K562 (cell line): ENCODE results near the gene BFSP2. TPM values are rescaled to one million over a fixed set of nuclear protein-coding genes. Genes with fewer than 3 reads are reported as not detected.

Source experiments
- ATAC-seq: fragments of 200-7000 bp; cut with Tn5 transposase; 3 replicates; pipeline ENCODE4 v1.9.1; 2020; ENCODE audit warnings: moderate library complexity
- BruUV-seq: library from RNA; stranded (reverse); fragments of 400-500 nt; replicated peaks from 2 replicates; lab custom pipeline; 2021; lab: Mats Ljungman, UMichigan
- CTCF ChIA-PET: fragments of 300-600 bp; formaldehyde crosslinking; extraction: SDS; loops from one replicate; lab custom pipeline; 2021; ENCODE audit warnings: low intra/inter-chr PET ratio; lab: Yijun Ruan, JAX
- POLR2A ChIA-PET: fragments of 300-600, 350-650 bp; sonication (Branson Sonifier 250); formaldehyde crosslinking; extraction: SDS; loops from one replicate; lab custom pipeline; 2021; ENCODE audit warnings: antibody characterized with exemption, inconsistent platforms; lab: Yijun Ruan, JAX
- DNase-seq, 4 experiments: peaks; one replicate each; pipeline versions ENCODE4 v3.0.0 to v3.0.0-alpha.2; 2011 to 2018; ENCODE audit warnings: low spot score in 3 of 4, mixed read lengths in 3 of 4; ENCODE audit errors: extremely low read depth in 1 of 4
- FAIRE-seq: peaks from 2 replicates; lab custom pipeline; 2011; peaks lifted over from hg19 to GRCh38; lab: Jason Lieb, UNC
- H2AFZ ChIP-seq: 2 replicates; pipeline ENCODE4 v1.6.0; 2011; ENCODE audit warnings: low read depth, low read length, control low read depth, inconsistent platforms
- H3K27ac ChIP-seq: fragments of 200-600 bp; 3 replicates; pipeline ENCODE4 v1.8.0; 2011; ENCODE audit warnings: low read depth, mild to moderate bottlenecking, control low read depth, inconsistent platforms, low read length, moderate library complexity, mixed read lengths; ENCODE audit errors: extremely low read depth
- H3K27me3 ChIP-seq, 2 experiments: fragments of 300-600 bp in 1 of 2; 2 replicates in 1 of 2; 3 replicates in 1 of 2; pipeline versions ENCODE4 v1.6.0 to v1.8.0; 2011; ENCODE audit warnings: inconsistent platforms in 2 of 2, low read length in 2 of 2, mild to moderate bottlenecking in 1 of 2, mixed read lengths in 1 of 2, moderate library complexity in 1 of 2; ENCODE audit not compliant: control insufficient read depth in 2 of 2, insufficient read depth in 2 of 2
- H3K36me3 ChIP-seq: fragments of 300-600 bp; 3 replicates; pipeline ENCODE4 v1.8.0; 2011; ENCODE audit warnings: mild to moderate bottlenecking, low read length, inconsistent platforms; ENCODE audit not compliant: control insufficient read depth, insufficient read depth
- H3K4me1 ChIP-seq, 2 experiments: fragments of 200-600 bp in 1 of 2; replicated peaks in 1 of 2; 2 replicates in 1 of 2; 3 replicates in 1 of 2; pipeline versions ENCODE4 v1.5.1 to v1.8.0; 2011; ENCODE audit warnings: inconsistent platforms in 2 of 2, low read length in 2 of 2, mild to moderate bottlenecking in 1 of 2, mixed read lengths in 1 of 2, moderate library complexity in 1 of 2; ENCODE audit not compliant: control insufficient read depth in 2 of 2, insufficient read depth in 2 of 2
- H3K4me2 ChIP-seq: 2 replicates; pipeline ENCODE4 v1.6.1; 2011; ENCODE audit warnings: low read length, control low read depth, inconsistent platforms, mixed read lengths; ENCODE audit not compliant: insufficient read depth
- H3K4me3 ChIP-seq: fragments of 200-600 bp; sonication (generic), shearing (Covaris generic); 2 replicates; pipeline ENCODE4 v1.5.1; 2016; ENCODE audit warnings: control low read depth, inconsistent platforms
- H3K79me2 ChIP-seq: fragments of 200-600 bp; 3 replicates; pipeline ENCODE4 v1.8.0; 2011; ENCODE audit warnings: low read length, inconsistent platforms; ENCODE audit not compliant: control insufficient read depth, insufficient read depth
- H3K9ac ChIP-seq, 2 experiments: 2 replicates each; pipeline versions ENCODE4 v1.6.0 to v1.6.1; 2011; ENCODE audit warnings: low read depth in 2 of 2, low read length in 2 of 2, control low read depth in 1 of 2, inconsistent platforms in 1 of 2, mild to moderate bottlenecking in 1 of 2, mixed read lengths in 1 of 2; ENCODE audit not compliant: insufficient read depth in 1 of 2
- H3K9me1 ChIP-seq: one replicate; pipeline ENCODE4 v1.6.0; 2011; ENCODE audit warnings: inconsistent platforms, mild to moderate bottlenecking, low read length, moderate library complexity; ENCODE audit not compliant: control insufficient read depth, insufficient read depth
- H3K9me3 ChIP-seq: replicated peaks from 2 replicates; pipeline ENCODE4 v1.5.1; 2011; ENCODE audit warnings: low read depth, low read length, inconsistent platforms; ENCODE audit not compliant: control insufficient read depth, insufficient read depth
- H4K20me1 ChIP-seq: replicated peaks from 2 replicates; pipeline ENCODE4 v1.6.1; 2011; ENCODE audit warnings: low read length, inconsistent platforms, mixed read lengths; ENCODE audit not compliant: control insufficient read depth, insufficient read depth
- AFF1 ChIP-seq, 2 experiments: fragments of 450-650 bp; IDR thresholded peaks; 2 replicates each; pipeline ENCODE4 v1.6.1; 2018; ENCODE audit warnings: mild to moderate bottlenecking in 2 of 2, low read depth in 1 of 2; ENCODE audit not compliant: partially characterized antibody in 2 of 2
- BHLHE40 ChIP-seq: IDR thresholded peaks from 2 replicates; pipeline ENCODE4 v1.6.1; 2011; ENCODE audit warnings: low read length, improper control_type of control experiment
- BRCA1 ChIP-seq, 2 experiments: fragments of 450-650 bp in 1 of 2; sonication (generic) in 1 of 2; formaldehyde crosslinking in 1 of 2; IDR thresholded peaks; 2 replicates each; pipeline versions ENCODE4 v1.5.0 to v1.6.1; 2017 to 2020; ENCODE audit warnings: mild to moderate bottlenecking in 1 of 2, missing genetic modification reagents in 1 of 2
- CXXC5 ChIP-seq: fragments of 250-450 bp; sonication (Bioruptor Pico); IDR thresholded peaks from 2 replicates; pipeline ENCODE4 v1.8.0; 2022; ENCODE audit warnings: inconsistent platforms, mild to moderate bottlenecking, moderate library complexity
- NFIC ChIP-seq: fragments of 450-650 bp; IDR thresholded peaks from 2 replicates; pipeline ENCODE4 v1.6.1; 2017; ENCODE audit warnings: mild to moderate bottlenecking, inconsistent platforms
- PKNOX1 ChIP-seq: fragments of 450-650 bp; IDR thresholded peaks from 2 replicates; pipeline ENCODE4 v1.6.1; 2016
- ZNF274 ChIP-seq: IDR thresholded peaks from 2 replicates; pipeline ENCODE4 v1.6.1; 2011; ENCODE audit warnings: low read depth, mild to moderate bottlenecking, low read length, moderate library complexity, borderline replicate concordance
- ZNF384 ChIP-seq: IDR thresholded peaks from 2 replicates; pipeline ENCODE4 v1.6.1; 2012; ENCODE audit warnings: low read depth, low read length, improper control_type of control experiment
- ZNF444 ChIP-seq: fragments of 250-450 bp; sonication (Bioruptor Pico); IDR thresholded peaks from 2 replicates; pipeline ENCODE4 v1.4.0; 2020; ENCODE audit warnings: mild to moderate bottlenecking, moderate library complexity
- WGBS: fragments of 100-300 bp; shearing (Covaris generic); methylation state at CpG from one replicate; pipeline ENCODE4 v1.1.6; 2016; ENCODE audit warnings: low coverage, mixed read lengths; ENCODE audit not compliant: insufficient coverage; ENCODE audit errors: missing lambda C conversion rate; 5-methylcytosine and 5-hydroxymethylcytosine counted together
- in situ Hi-C: fragments of 300-500 bp; cut with MboI; formaldehyde crosslinking; loops from 4 replicates; pipeline ENCODE4 v1.15.0; 2018; ENCODE audit warnings: inconsistent platforms, mixed read lengths
- intact Hi-C: fragments of 100-400 bp; cut with micrococcal nuclease; formaldehyde crosslinking; loops from 2 replicates; pipeline ENCODE4 v1.14.2; 2022
- polyA plus RNA-seq, 8 experiments: library from polyadenylated mRNA; depleted of rRNA in 4 of 8; stranded (reverse) in 5 of 8; unstranded in 3 of 8; fragments of >200 nt; fragmentation: Nextera tagmentation in 2 of 8; fragmentation: Illumina TruSeq in 1 of 8; extraction: Ambion mirVana in 2 of 8; extraction: Trizol in 1 of 8; gene quantifications; 2 replicates each; pipeline versions ENCODE4 v1.2.1 to v1.2.3, GENCODE V29; 2011 to 2014; ENCODE audit warnings: inconsistent platforms in 1 of 8, missing spikeins in 1 of 8
- total RNA-seq, 7 experiments: library from RNA; depleted of rRNA in 6 of 7; stranded (reverse); fragments of >200 nt in 6 of 7; fragmentation: Illumina TruSeq in 2 of 7; extraction: Trizol in 2 of 7; gene quantifications; 2 replicates each; pipeline versions ENCODE4 v1.2.1 to v1.2.3, GENCODE V29; 2011 to 2021; ENCODE audit warnings: low replicate concordance in 1 of 7
- TF ChIP-seq, protein P1 (sequence below), 2 experiments: IDR thresholded peaks in 1 of 2; conservative IDR thresholded peaks in 1 of 2; 2 replicates each; pipeline ENCODE4 v1.6.1; 2016; ENCODE audit warnings: low read depth in 2 of 2, mild to moderate bottlenecking in 1 of 2, missing compliant biosample characterization in 1 of 2, missing genetic modification characterization in 1 of 2, moderate library complexity in 1 of 2

BFSP2 gene
- total and polyA plus RNA-seq, 9 of the 15 experiments (the other 6 are each of a cell fraction or from before 2014, with no cell fraction given) = not detected

GRCh38 chr3:133488785-133489367, 89.0 kb downstream of the BFSP2 start:
- no peak overlapping the region for H3K9ac ChIP-seq
- no TSS peak for BruUV-seq
- H3K9me1 ChIP-seq = no peaks in the 10 kb centered on the region
- no peak overlapping the region for H3K4me2 ChIP-seq
- no peaks in the 10 kb centered on the region for H3K27me3 ChIP-seq
- no peak overlapping the region for H2AFZ ChIP-seq
- POLR2A ChIA-PET = interaction anchor here (1.0 kb wide), 1 partner anchor 17 kb away, joined by 3 read pairs; no protein-coding TSS in a partner anchor
- H3K27ac ChIP-seq = no peak overlapping the region
- no peak overlapping the region for H3K4me3 ChIP-seq
- CTCF ChIA-PET = no interaction called here
- TF ChIP-seq BHLHE40 = 0 out of 2 replicates have a peak, but pooled peaks have one; percentile 30
- no peak for TF ChIP-seq ZNF444 (CRISPR knock-in tag)
- TF ChIP-seq CXXC5 (CRISPR knock-in tag) = no peak
- TF ChIP-seq PKNOX1 = peak; percentile 76
- no peak for TF ChIP-seq ZNF274
- TF ChIP-seq NFIC = peak; percentile 48
- TF ChIP-seq AFF1 (IDR thresholded peaks at IDR 0.05; ENCODE audit: low read depth in 1 of 2, partially characterized antibody in 2 of 2) = peak in 1 of 2 experiments; percentile 88
- TF ChIP-seq, protein P1, sequence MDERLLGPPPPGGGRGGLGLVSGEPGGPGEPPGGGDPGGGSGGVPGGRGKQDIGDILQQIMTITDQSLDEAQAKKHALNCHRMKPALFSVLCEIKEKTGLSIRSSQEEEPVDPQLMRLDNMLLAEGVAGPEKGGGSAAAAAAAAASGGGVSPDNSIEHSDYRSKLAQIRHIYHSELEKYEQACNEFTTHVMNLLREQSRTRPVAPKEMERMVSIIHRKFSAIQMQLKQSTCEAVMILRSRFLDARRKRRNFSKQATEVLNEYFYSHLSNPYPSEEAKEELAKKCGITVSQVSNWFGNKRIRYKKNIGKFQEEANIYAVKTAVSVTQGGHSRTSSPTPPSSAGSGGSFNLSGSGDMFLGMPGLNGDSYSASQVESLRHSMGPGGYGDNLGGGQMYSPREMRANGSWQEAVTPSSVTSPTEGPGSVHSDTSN (CRISPR knock-in tag; IDR thresholded peaks at IDR 0.05; ENCODE audit: low read depth) = no peak
- TF ChIP-seq, protein P1 (tag; conservative IDR thresholded peaks at IDR 0.05; ENCODE audit: low read depth) = peak; percentile 37
- no peak for TF ChIP-seq BRCA1 (IDR thresholded peaks at IDR 0.05)
- TF ChIP-seq BRCA1 (CRISPR knock-in tag; IDR thresholded peaks at IDR 0.05) = no peak
- TF ChIP-seq ZNF384 = peak; percentile 60
- intact Hi-C loops = no loop called here
- 6% methylated on average over 3 of the region's 3 CpGs for WGBS
- no peaks in the 10 kb centered on the region for H3K36me3 ChIP-seq
- DNase-seq (peak in 2 of 4 experiments; percentile 23 to 30), ATAC-seq (peak; percentile 93), FAIRE-seq (peak; percentile 77)
- in situ Hi-C loops = no loop called here
- no peaks in the 10 kb centered on the region for H4K20me1 ChIP-seq
- H3K9me3 ChIP-seq = no peaks in the 10 kb centered on the region; the same call in 1 of the 2 replicates
- H3K79me2 ChIP-seq = no peaks in the 10 kb centered on the region
- no peaks in the 10 kb centered on the region; a peak in 1 of 5 replicates for H3K4me1 ChIP-seq
